GM13976 (cell line): ENCODE measurements around the gene WRAP73.

Experiments
- DNase-seq: peaks from one replicate; pipeline ENCODE4 v3.0.0; 2012; ENCODE audit warnings: low spot score
- in situ Hi-C: fragments of 300-500 bp; cut with MboI; formaldehyde crosslinking; loops from one replicate; pipeline ENCODE4 v1.12.0; 2022; ENCODE audit warnings: low sequenced_read_pairs, mixed read lengths, inconsistent platforms; ENCODE audit not compliant: unreplicated experiment
- TF ChIP-seq, protein P1 (sequence below): IDR thresholded peaks from 2 replicates; pipeline ENCODE4 v1.5.1; 2012; ENCODE audit warnings: borderline replicate concordance, mild to moderate bottlenecking; ENCODE audit not compliant: insufficient read depth; ENCODE audit errors: extremely low read depth, missing control alignments, control extremely low read depth

Gene WRAP73, protein sequence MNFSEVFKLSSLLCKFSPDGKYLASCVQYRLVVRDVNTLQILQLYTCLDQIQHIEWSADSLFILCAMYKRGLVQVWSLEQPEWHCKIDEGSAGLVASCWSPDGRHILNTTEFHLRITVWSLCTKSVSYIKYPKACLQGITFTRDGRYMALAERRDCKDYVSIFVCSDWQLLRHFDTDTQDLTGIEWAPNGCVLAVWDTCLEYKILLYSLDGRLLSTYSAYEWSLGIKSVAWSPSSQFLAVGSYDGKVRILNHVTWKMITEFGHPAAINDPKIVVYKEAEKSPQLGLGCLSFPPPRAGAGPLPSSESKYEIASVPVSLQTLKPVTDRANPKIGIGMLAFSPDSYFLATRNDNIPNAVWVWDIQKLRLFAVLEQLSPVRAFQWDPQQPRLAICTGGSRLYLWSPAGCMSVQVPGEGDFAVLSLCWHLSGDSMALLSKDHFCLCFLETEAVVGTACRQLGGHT

DNA sequence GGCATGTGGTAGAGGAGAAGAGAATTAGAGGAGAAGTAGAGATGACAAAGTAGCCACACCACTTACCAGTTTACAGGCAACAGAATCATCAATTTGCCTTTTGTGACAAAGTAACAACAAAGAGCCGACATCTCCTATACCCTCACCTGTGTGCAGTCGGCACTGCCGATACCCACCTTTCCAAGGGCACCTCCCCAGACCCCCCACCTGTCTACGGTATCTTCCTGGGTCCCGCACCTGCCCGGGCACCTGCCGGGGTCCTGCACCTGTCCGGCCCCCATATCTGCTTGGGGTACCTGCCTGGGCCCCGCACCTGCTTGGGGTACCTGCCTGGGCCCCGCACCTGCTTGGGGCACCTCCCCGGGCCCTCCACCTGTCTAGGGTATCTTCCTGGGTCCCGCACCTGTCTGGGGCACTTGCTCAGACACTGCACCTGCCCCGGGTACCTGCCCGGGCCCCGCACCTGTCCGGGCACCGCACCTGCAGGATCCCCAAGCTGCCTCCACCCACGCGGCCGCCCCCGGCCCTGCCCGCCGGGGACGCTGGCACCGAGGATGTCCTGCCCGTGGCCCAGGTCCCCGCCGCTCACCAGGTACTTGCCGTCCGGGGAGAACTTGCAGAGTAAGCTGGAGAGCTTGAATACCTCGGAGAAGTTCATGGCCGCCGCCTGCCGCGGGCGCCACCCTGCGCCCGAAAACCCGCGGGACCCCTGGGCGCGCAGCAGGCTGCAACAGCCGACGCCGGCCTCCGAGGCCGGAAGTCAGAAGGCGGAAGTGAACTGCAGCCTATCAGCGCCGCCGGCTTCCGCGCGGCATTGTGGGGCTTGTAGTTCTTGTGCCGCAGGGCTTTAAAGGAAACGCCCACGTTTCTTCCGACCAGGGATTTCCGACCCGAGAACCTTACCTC lies at the start of gene WRAP73:
WRAP73 (minus strand) TSS at position 762 of the 906 bp plus-strand sequence; CDS start at position 658, 104 bp downstream.
- peak; percentile 96 for DNase-seq
- in situ Hi-C loops: no loop called here
- TF ChIP-seq, protein P1, sequence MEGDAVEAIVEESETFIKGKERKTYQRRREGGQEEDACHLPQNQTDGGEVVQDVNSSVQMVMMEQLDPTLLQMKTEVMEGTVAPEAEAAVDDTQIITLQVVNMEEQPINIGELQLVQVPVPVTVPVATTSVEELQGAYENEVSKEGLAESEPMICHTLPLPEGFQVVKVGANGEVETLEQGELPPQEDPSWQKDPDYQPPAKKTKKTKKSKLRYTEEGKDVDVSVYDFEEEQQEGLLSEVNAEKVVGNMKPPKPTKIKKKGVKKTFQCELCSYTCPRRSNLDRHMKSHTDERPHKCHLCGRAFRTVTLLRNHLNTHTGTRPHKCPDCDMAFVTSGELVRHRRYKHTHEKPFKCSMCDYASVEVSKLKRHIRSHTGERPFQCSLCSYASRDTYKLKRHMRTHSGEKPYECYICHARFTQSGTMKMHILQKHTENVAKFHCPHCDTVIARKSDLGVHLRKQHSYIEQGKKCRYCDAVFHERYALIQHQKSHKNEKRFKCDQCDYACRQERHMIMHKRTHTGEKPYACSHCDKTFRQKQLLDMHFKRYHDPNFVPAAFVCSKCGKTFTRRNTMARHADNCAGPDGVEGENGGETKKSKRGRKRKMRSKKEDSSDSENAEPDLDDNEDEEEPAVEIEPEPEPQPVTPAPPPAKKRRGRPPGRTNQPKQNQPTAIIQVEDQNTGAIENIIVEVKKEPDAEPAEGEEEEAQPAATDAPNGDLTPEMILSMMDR: peak; percentile 24

DNA sequence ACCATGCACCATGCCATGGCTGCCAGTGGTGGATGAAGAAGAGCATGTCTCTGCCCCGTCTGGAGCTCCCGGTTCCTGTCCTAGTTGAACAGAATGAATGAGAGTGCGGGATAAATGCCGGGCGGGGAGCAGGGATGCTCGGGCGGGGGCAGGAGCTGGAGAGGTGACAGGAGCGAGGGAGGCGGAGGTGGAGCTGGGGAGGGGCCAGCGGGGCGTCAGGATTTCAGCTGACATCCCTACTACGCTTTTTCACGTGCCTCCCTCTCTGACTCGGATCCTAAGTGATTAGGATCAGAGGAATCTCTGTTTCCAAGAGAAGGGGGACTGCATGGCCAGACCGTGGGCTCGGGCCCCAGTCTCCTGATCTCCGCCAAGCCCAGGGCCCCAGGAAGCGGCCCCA lies 49.7 kb upstream of the WRAP73 start:
- TF ChIP-seq, protein P1: no peak
- no peak for DNase-seq
- in situ Hi-C loops: no loop called here

DNA sequence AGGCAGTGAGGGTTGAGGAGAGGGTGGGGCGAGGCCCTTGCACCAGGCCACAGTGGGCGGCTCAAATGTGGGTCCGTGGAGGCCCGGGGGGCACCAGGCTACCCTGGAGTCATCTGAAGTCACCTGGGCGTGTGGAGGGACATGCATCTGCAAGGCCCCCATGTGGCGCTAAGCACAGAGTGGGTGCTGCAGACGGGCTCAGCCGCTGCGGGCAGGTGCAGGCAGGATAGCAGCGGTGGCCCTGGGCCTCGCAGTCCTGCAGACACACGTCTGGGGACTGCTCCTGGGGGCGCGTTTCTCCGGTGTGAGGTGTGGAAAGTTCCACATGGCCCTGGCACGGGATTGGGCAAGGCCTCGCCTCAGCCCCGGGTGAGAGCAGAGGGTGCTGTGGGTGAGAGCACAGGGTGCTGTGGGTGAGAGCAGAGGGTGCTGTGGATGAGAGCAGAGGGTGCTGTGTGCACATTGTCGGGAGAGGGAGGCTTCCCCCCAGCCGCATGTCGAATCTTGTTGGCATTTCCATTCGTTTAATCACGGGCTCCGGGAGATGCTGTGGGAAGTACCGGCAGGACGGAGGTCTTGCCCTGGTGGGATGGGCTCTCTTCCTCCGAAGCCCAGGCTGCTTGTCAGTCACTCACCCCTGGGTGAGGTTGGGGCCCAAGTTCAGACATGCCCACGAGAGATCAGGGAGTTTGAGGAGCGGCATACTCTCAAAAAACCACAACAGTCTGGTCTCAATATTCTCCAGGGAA lies 48.9 kb upstream of the WRAP73 start:
- TF ChIP-seq, protein P1: no peak
- in situ Hi-C loops: no loop called here
- no peak for DNase-seq

DNA sequence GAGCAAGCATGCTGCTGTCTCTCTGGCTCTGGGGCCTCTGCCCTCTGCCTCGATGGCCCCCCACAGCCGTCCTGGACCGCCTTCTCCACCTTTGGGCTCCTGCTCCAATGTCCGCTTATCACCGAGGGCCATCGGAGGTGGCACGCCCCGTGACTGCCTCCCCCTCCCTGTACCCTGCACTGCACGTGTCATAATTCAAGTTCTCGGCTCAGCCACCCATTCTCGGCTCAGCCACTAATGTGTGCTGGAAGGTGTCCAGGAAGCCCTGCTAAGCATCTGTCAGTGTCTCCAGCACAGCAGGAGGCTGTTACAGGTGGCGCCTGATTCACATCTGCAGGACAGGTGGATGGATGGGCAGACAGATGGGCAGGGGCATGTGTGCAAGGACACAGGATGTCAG lies 47.9 kb upstream of the WRAP73 start:
- in situ Hi-C loops: no loop called here
- TF ChIP-seq, protein P1: no peak
- no peak for DNase-seq

DNA sequence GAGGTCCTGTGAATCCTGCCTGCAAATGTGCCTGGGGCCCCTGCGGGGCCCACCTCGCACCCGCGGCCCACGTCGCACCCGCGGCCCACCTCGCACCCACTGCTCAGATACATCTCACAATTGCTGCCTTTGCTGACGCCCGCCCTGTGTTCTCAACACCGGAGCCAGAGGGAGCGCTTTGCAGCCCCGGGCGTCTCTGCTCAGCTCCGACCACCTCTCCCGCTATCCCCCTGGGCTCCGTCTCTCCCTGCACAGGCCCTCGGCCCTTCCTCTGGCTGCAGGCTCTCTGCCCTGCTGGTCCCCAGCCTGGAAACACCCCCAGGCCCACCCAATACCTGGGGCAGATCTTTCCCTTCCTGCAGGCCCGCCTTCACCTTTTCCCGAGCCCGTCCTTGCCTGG lies 47.2 kb upstream of the WRAP73 start:
- TF ChIP-seq, protein P1: no peak
- DNase-seq: no peak
- in situ Hi-C loops: no loop called here

DNA sequence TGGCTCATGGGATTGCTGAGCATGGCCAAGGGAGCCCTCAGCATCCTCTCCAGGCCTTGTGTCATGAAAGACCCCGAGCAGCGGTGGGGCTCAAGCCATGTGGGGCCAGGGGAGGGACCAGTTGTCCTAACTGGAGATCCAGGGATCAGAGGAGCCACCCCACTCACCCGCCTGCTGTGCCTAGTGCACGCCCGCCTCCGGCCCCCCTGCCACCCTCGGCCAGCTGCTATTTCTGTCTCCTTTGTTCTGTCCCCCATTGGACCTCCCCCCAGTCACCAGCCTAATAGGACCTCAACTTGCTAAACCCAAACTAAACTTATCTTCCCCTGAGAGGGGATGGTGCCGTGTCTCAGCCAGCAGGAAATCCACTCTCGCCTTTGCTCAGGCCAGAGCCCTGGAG lies 46.8 kb upstream of the WRAP73 start:
- TF ChIP-seq, protein P1: no peak
- in situ Hi-C loops: no loop called here
- no peak for DNase-seq
